Mesodermal cell (in vitro differentiated cells): ENCODE results near the gene TIPIN.
"Not testable (repeated sequence)": the region's sequence is repeated elsewhere in the genome, so short reads cannot be mapped to it uniquely, and the experiment has no call there.

Experiments
- H3K27ac ChIP-seq: 2 replicates; pipeline ENCODE4 v1.7.0; 2013; ENCODE audit warnings: mild to moderate bottlenecking, low read depth, low read length, moderate library complexity; ENCODE audit not compliant: severe bottlenecking
- H3K36me3 ChIP-seq: 2 replicates; pipeline ENCODE4 v1.7.1; 2013; ENCODE audit warnings: mild to moderate bottlenecking, low read length, moderate library complexity; ENCODE audit not compliant: control insufficient read depth, insufficient read depth
- H3K4me1 ChIP-seq: one replicate; pipeline ENCODE4 v1.7.1; 2013; ENCODE audit warnings: mild to moderate bottlenecking, low read length; ENCODE audit not compliant: insufficient read depth, control insufficient read depth, poor library complexity, severe bottlenecking
- H3K4me3 ChIP-seq: 2 replicates; pipeline ENCODE4 v1.7.0; 2013; ENCODE audit warnings: low read length, control low read depth, mild to moderate bottlenecking; ENCODE audit not compliant: insufficient read depth, poor library complexity, severe bottlenecking; ENCODE audit errors: extremely low read depth
- H3K9me3 ChIP-seq: 2 replicates; pipeline ENCODE4 v1.7.1; 2013; ENCODE audit warnings: mild to moderate bottlenecking, low read length, moderate library complexity; ENCODE audit not compliant: control insufficient read depth
- whole genome bisulfite sequencing, 2 experiments: methylation state at CpG; one replicate each; pipeline ENCODE4 v1.1.5; 2013; ENCODE audit warnings: missing lambda C conversion rate in 2 of 2; ENCODE audit not compliant: insufficient coverage in 2 of 2; 5-methylcytosine and 5-hydroxymethylcytosine counted together

Gene TIPIN

GRCh38 chr15:66394915-66395314, 38.4 kb upstream of the TIPIN start:
- Histone ChIP-seq H3K9me3 (no peaks in the 10 kb centered on the region), H3K4me3 (no peak overlapping the region), H3K27ac (no peak overlapping the region), H3K4me1 (peaks cover 15% of the 10 kb centered on the region), H3K36me3 (peaks cover 62% of the 10 kb centered on the region)
- WGBS, 2 experiments = 100% methylated on average over 1 of the region's 1 CpG; no CpG with 5 or more reads in 1 of the 2 experiments

GRCh38 chr15:66394472-66394871, 38.0 kb upstream of the TIPIN start:
- Histone ChIP-seq H3K4me3 (no peak overlapping the region), H3K36me3 (peaks cover 60% of the 10 kb centered on the region), H3K9me3 (no peaks in the 10 kb centered on the region), H3K4me1 (peaks cover 18% of the 10 kb centered on the region), H3K27ac (no peak overlapping the region)
- WGBS, 2 experiments = no CpG with 5 or more reads among the region's 1 CpG

GRCh38 chr15:66393037-66393436, 36.6 kb upstream of the TIPIN start:
- peaks cover 18% of the 10 kb centered on the region for H3K4me1 ChIP-seq
- H3K27ac ChIP-seq, H3K4me3 ChIP-seq, H3K9me3 ChIP-seq: not testable (repeated sequence)
- 83% methylated on average over 1 of the region's 1 CpG; no CpG with 5 or more reads in 1 of the 2 experiments for WGBS, 2 experiments
- H3K36me3 ChIP-seq = peaks cover 59% of the 10 kb centered on the region

DNA sequence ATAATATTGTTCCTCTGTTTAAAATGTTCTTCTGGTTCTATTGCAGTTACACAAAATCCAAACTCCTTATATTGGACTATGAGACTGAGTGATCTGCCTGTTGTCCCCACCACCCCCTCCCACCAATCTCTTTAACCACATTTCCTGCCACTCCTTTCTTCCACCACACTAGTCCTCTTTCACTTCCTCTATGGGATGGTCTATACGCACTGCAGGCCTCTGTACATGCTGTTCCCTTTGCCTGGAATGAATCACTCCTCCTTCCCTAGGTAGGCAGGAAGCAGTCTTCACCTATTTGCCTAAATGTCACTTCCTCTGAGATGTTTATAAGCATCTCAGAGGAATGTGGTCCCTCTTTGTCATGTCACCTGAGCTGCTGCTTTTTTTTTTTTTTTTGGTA, 34.2 kb upstream of the TIPIN start:
- H3K4me1 ChIP-seq = peaks cover 18% of the 10 kb centered on the region
- H3K9me3 ChIP-seq = no peaks in the 10 kb centered on the region
- H3K36me3 ChIP-seq = peaks cover 41% of the 10 kb centered on the region
- H3K4me3 ChIP-seq = no peak overlapping the region
- H3K27ac ChIP-seq = no peak overlapping the region
- 50% methylated on average over 1 of the region's 1 CpG for WGBS, 2 experiments

GRCh38 chr15:66389859-66390381, 33.4 kb upstream of the TIPIN start:
- Histone ChIP-seq H3K27ac (no peak overlapping the region), H3K4me1 (peaks cover 18% of the 10 kb centered on the region), H3K36me3 (peaks cover 37% of the 10 kb centered on the region), H3K4me3 (no peak overlapping the region), H3K9me3 (no peaks in the 10 kb centered on the region)

- no peaks in the 10 kb centered on the region for H3K9me3 ChIP-seq
- H3K4me1 ChIP-seq = peaks cover 18% of the 10 kb centered on the region
- H3K36me3 ChIP-seq = peaks cover 31% of the 10 kb centered on the region
- 92 to 96% methylated on average over 9 of the region's 14 CpGs for WGBS, 2 experiments
- H3K4me3 ChIP-seq = no peak overlapping the region
- no peak overlapping the region for H3K27ac ChIP-seq
Measured at GRCh38 chr15:66389098-66389858, 32.8 kb upstream of the TIPIN start.

DNA sequence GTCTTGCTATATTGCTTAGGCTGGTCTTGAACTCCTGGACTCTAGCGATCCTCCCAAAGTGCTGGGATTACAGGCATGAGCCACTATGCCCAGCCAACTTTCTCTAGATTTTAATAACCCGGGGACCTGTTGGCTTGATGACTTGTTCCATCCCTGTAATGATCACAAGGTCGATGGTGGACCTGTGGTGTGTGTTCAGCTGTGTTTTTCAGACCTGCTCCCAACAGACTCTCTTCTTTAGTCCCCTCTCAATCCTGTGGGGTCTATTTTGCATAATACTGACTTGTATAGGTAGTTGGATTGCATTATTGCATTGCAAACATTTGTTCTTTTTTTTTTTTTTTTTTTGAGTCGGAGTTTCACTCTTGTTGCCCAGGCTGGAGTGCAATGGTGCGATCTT, 32.1 kb upstream of the TIPIN start:
- peak overlapping the region; percentile 86 for H3K4me3 ChIP-seq
- H3K4me1 ChIP-seq = peaks cover 18% of the 10 kb centered on the region
- no peak overlapping the region for H3K27ac ChIP-seq
- H3K9me3 ChIP-seq = no peaks in the 10 kb centered on the region
- H3K36me3 ChIP-seq = peaks cover 26% of the 10 kb centered on the region
- 80 to 100% methylated on average over 1 to 2 of the region's 5 CpGs for WGBS, 2 experiments

GRCh38 chr15:66388043-66388363, 31.5 kb upstream of the TIPIN start:
- no peaks in the 10 kb centered on the region for H3K9me3 ChIP-seq
- peak overlapping the region; percentile 80 for H3K27ac ChIP-seq
- peaks cover 18% of the 10 kb centered on the region for H3K4me1 ChIP-seq
- peak overlapping the region; percentile 86 for H3K4me3 ChIP-seq
- H3K36me3 ChIP-seq = peaks cover 25% of the 10 kb centered on the region
- 33 to 44% methylated on average over 1 of the region's 3 CpGs for WGBS, 2 experiments

- 0% methylated on average over 49 to 56 of the region's 62 CpGs for WGBS, 2 experiments
- H3K36me3 ChIP-seq = peaks cover 21% of the 10 kb centered on the region
- H3K9me3 ChIP-seq = no peaks in the 10 kb centered on the region
- peaks cover 15% of the 10 kb centered on the region for H3K4me1 ChIP-seq
- peak overlapping the region; percentile 80 for H3K27ac ChIP-seq
- peak overlapping the region; percentile 86 for H3K4me3 ChIP-seq
Measured at GRCh38 chr15:66387163-66388042, 30.9 kb upstream of the TIPIN start.

- peaks cover 12% of the 10 kb centered on the region for H3K36me3 ChIP-seq
- no peaks in the 10 kb centered on the region for H3K9me3 ChIP-seq
- H3K4me3 ChIP-seq = peak within 1 kb of the TSS; percentile 86
- H3K4me1 ChIP-seq = peaks cover 15% of the 10 kb centered on the region
- H3K27ac ChIP-seq = peak within 1 kb of the TSS; percentile 80
- 20 to 22% methylated on average over 16 to 41 of the region's 69 CpGs for WGBS, 2 experiments
Measured at GRCh38 chr15:66386204-66387123, 30.0 kb upstream of the TIPIN start, which contains the start of gene MAP2K1. TSS of gene MAP2K1 (plus strand) at chr15:66386912. CDS start at chr15:66387348, 436 bp downstream.
